K562 treated with DMSO at 1 percent for 24 hours (cell line): Measurements from ENCODE around the gene SAT2. TPM values are rescaled to one million over a fixed set of nuclear protein-coding genes. Genes with fewer than 3 reads are reported as not detected.

Source experiments
- total RNA-seq: library from RNA; unstranded; fragments of 300-600 nt; gene quantifications from 2 replicates; pipeline ENCODE4 v1.2.3, GENCODE V29; 2022; ENCODE audit warnings: low read depth; ENCODE audit not compliant: insufficient read depth

Gene SAT2
- 62.8 TPM in 2 replicates for total RNA-seq

DNA sequence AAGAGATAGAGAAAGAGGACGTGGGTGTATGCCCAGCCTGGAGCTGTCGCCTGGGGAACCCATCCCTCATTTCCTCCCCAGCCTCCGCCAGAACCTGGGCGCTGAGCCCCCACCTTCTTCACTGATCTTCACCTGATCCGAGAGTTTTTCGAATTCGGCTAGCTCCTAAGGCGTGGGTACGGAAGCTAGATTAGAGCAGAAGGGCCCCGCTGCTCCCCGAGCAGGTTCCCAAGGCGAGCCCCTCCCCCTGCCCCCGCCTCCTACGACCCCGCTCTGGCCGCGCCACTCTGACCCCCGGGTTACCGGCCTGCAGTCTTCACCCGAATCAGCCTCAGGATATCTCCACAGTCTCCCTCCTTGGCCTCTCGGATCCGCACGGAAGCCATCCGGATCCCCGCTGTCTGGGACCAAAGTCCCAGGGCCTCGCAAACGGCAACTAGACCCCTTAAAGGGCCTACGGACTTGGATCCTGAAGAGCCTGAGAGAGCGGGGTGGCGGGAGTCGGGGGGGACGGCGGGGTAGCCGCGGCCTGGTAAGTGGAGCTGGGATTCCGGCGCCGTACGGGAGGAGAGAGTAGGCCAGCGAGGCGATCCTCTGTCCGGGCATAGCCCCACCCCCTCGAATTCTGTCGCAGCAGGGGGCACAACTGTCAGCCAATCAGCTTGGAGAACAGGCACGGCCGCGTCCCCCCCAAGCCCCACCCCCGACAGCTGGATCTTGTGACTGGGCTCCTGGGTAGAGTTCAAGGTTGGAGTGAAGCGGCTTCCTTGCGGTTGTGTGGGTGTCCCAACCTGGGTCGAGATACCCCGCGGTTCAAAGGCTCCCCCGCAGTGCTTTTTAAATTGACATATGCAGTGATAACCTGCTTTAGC, at the start of gene SAT2:
Gene SAT2 (minus strand): TSS at position 572 of the 872 bp plus-strand sequence. CDS start 186 bp downstream, at position 386.

DNA sequence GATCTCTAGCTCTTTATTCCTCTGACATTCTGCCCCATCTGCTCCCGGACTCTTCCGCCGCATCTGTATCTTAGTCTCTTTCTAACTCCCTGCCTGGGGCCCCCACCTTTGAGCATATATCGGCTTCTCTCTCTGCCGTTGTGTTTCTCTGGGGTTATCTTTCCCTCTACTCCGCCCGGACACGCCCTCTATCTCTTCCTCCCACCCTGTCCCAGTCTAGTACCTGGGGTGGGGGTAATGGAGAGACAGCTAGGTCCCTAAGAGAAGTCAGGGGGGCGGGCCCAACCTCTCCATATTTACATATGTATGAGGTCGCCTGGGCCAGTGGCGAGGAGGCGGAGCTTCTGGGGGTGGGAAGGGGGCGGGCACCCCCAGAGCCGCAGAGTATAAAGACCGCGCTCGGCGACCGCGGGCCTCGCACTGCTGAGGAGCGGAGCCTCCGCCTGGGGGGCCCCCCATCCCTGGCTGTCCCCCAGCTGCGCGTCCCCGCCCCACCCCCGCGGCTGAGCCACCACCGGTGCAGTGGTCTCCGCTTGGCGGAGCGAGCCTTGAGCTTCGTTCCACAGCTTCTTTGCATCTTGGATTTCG, 23.0 kb upstream of the SAT2 start, which contains the start of gene ATP1B2:
Gene ATP1B2 (plus strand): TSS at position 418 of the 588 bp plus-strand sequence. CDS start 593 bp downstream, outside the sequence.

DNA sequence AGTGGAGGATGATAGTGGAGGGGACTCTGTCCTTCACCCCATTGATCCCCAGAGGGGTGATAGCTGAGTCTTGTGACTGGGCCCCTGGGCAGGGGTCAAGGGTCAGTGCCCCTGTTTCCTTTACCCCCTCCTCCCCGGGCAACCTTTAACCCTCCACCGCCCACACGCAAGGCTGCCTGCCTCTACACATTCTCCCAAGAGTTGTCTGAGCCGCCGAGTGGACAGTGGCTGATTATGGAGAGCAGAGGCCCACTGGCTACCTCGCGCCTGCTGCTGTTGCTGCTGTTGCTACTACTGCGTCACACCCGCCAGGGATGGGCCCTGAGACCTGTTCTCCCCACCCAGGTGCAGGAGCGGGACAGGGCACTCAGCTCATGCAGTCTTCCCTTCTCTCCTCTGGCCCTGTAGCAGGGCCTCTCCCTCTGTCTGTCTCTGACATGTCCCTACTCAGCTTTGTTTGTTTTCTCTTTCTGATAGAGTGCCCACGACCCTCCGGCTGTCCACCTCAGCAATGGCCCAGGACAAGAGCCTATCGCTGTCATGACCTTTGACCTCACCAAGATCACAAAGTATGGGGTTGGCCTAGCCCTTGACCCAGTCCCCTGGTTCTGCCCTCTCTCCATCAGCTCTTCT, 2.4 kb upstream of the SAT2 start, which contains the start of gene SHBG:
Gene SHBG (plus strand): TSS at position 197 of the 633 bp plus-strand sequence. CDS start 38 bp downstream, at position 235.

DNA sequence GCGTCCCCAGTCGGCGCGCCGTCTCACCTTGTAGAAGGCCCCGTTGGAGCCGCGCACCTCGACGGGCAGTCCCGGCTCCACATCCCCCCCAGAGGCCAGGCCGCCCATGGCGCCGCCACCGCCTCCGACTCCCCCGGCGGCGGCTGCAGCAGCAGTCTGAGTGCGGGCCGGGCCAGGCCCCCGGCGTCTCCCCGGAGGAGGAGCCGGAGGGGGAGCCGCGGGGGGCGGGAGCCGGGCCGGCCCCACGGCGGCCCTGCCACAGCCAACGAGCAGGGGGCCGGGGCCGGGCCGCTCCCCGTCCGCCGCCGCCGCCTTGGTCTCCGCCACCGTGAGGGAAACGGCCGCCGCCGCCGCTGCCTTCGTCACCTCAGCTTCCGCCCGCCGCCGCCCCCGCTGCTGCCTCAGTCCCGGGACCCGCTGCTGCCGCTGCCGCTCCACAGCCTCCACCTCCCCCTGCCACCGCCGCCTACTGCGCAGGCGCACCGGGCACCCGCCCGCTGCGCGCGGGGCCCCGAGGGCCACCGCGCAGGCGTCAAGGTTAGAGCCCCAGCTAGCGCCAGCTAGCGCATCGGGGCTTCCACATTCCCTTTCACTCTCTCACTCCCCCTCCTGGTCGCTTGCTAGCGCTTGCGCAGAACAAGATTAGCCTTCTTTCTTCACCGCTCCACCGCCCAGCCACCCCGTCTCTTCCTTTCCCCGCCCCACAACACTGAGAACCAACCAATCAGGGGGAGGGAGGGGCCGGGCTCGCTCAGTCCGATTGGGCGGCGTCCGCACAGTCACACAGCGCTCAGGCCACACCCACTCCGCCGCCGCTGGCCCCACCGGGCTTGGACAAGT, 13.0 kb downstream of the SAT2 start, which contains the start of gene FXR2:
Gene FXR2 (minus strand): TSS at position 473 of the 840 bp plus-strand sequence. CDS start 365 bp downstream, at position 108.

GRCh38 chr17:7589891-7590691, 37.5 kb downstream of the SAT2 start, which contains the start of gene SOX15:
SOX15 (minus strand) TSS chr17:7590094; CDS start chr17:7589676, 418 bp downstream.

GRCh38 chr17:7583253-7584109, 44.1 kb downstream of the SAT2 start, which contains the start of gene MPDU1:
MPDU1 (plus strand) TSS chr17:7583852; CDS start chr17:7583863, 11 bp downstream.

DNA sequence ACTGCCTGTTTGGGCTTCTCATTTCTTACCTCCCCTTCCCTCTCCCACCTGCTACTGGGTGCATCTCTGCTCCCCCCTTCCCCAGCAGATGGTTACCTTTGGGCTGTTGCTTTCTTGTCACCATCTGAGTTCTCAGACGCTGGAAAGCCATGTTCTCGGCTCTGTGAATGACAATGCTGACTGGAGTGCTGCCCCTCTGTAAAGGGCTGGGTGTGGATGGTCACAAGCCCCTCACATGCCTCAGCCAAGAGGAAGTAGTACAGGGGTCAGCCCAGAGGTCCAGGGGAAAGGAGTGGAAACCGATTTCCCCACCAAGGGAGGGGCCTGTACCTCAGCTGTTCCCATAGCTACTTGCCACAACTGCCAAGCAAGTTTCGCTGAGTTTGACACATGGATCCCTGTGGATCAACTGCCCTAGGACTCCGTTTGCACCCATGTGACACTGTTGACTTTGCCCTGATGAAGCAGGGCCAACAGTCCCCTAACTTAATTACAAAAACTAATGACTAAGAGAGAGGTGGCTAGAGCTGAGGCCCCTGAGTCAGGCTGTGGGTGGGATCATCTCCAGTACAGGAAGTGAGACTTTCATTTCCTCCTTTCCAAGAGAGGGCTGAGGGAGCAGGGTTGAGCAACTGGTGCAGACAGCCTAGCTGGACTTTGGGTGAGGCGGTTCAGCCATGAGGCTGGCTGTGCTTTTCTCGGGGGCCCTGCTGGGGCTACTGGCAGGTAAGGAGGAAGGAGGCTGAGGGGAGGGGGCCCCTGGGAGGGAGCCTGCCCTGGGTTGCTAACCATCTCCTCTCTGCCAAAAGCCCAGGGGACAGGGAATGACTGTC, 48.4 kb downstream of the SAT2 start, which contains the start of gene CD68:
Gene CD68 (plus strand): TSS at position 638 of the 833 bp plus-strand sequence. CDS start 40 bp downstream, at position 678.

Other genes with a start within 250 kb of the SAT2 start
- 7.3 and 8.8 TPM in 2 replicates for gene TNK1, start 246.7 kb downstream of the SAT2 start, total RNA-seq
- 11.9 and 13.9 TPM in 2 replicates for gene PLSCR3, start 233.3 kb downstream of the SAT2 start, total RNA-seq
- gene TMEM256, start 223.7 kb downstream of the SAT2 start, total RNA-seq = 67.8 and 69.3 TPM in 2 replicates
- gene NLGN2, start 220.0 kb downstream of the SAT2 start, total RNA-seq = 14.2 and 14.9 TPM in 2 replicates
- gene SPEM1, start 207.5 kb downstream of the SAT2 start, total RNA-seq = not detected in 2 replicates
- not detected in 2 replicates for gene SPEM2, start 202.2 kb downstream of the SAT2 start, total RNA-seq
- not detected in 2 replicates for gene SPEM3, start 199.0 kb downstream of the SAT2 start, total RNA-seq
- 14.7 and 16.9 TPM in 2 replicates for gene TMEM102, start 192.4 kb downstream of the SAT2 start, total RNA-seq
- gene FGF11, start 188.3 kb downstream of the SAT2 start, total RNA-seq = 6.3 and 7.5 TPM in 2 replicates
- 12.6 and 14.0 TPM in 2 replicates for gene CHRNB1, start 182.8 kb downstream of the SAT2 start, total RNA-seq
- 5.5 and 5.6 TPM in 2 replicates for gene ZBTB4, start 148.2 kb downstream of the SAT2 start, total RNA-seq
- gene SLC35G6, start 146.4 kb downstream of the SAT2 start, total RNA-seq = not detected in 2 replicates
- 81.8 and 97.0 TPM in 2 replicates for gene POLR2A, start 143.5 kb downstream of the SAT2 start, total RNA-seq
- 0.58 and 1.4 TPM in 2 replicates for gene TNFSF12, start 78.8 kb downstream of the SAT2 start, total RNA-seq
- 1.5 and 2.0 TPM in 2 replicates for gene TNFSF13, start 69.1 kb downstream of the SAT2 start, total RNA-seq
- gene SENP3, start 65.9 kb downstream of the SAT2 start, total RNA-seq = 42.9 and 47.5 TPM in 2 replicates
- gene CD68, start 48.2 kb downstream of the SAT2 start, total RNA-seq = 31.3 and 38.5 TPM in 2 replicates
- gene MPDU1, start 44.0 kb downstream of the SAT2 start, total RNA-seq = 81.0 and 84.2 TPM in 2 replicates
- 3.9 and 4.4 TPM in 2 replicates for gene SOX15, start 37.7 kb downstream of the SAT2 start, total RNA-seq
- gene FXR2, start 12.9 kb downstream of the SAT2 start, total RNA-seq = 71.8 and 73.7 TPM in 2 replicates
- gene SHBG, start 2.3 kb upstream of the SAT2 start, total RNA-seq = 0.68 and 0.93 TPM in 2 replicates
- 4.5 and 5.6 TPM in 2 replicates for gene ATP1B2, start 23.1 kb upstream of the SAT2 start, total RNA-seq
- 4.8 and 6.3 TPM in 2 replicates for gene TP53, start 59.7 kb upstream of the SAT2 start, total RNA-seq
- 47.2 and 47.5 TPM in 2 replicates for gene WRAP53, start 60.7 kb upstream of the SAT2 start, total RNA-seq
- gene EFNB3, start 77.4 kb upstream of the SAT2 start, total RNA-seq = 0.10 TPM in 1 of 2 replicates, not detected in the other
- not detected in 2 replicates for gene DNAH2, start 89.9 kb upstream of the SAT2 start, total RNA-seq
- gene KDM6B, start 206.4 kb upstream of the SAT2 start, total RNA-seq = 19.1 and 19.4 TPM in 2 replicates
- gene TMEM88, start 227.2 kb upstream of the SAT2 start, total RNA-seq = 1.3 and 2.9 TPM in 2 replicates
- gene NAA38, start 229.7 kb upstream of the SAT2 start, total RNA-seq = 70.7 and 80.3 TPM in 2 replicates
- 3.3 and 3.6 TPM in 2 replicates for gene CYB5D1, start 230.2 kb upstream of the SAT2 start, total RNA-seq